Measurements from ENCODE around the gene SLC36A1. TPM values are rescaled to one million over a fixed set of nuclear protein-coding genes. Genes with fewer than 3 reads are reported as not detected.

SLC36A1 gene
- total RNA-seq (2014; rRNA removed; shearing (Covaris generic)) (6.7 and 11.6 TPM in 2 replicates), total RNA-seq (2022) (11.9 and 12.1 TPM in 2 replicates), Bru-seq, nascent RNA (percentile 61 among the genes with signal in this experiment), BruChase-seq, experiment 1, labeled RNA remaining after a 6-hour chase (percentile 56 among the genes with signal in this experiment), BruChase-seq, experiment 2, labeled RNA remaining after a 2-hour chase (percentile 67 among the genes with signal in this experiment)
- long read RNA-seq, full-length matches to known transcripts: 5 of 19 reads
- long read RNA-seq, partial matches to known transcripts: 1 of 19 reads
- long read RNA-seq, other reads (novel, unspliced or antisense): 13 of 19 reads

- Histone ChIP-seq H3K36me3 (ENCODE audit: insufficient read depth, low read length) (no peaks in the 10 kb centered on the region), H2AFZ (ENCODE audit: low read length) (peak within 1 kb of the TSS; percentile 75), H3K9me2 (ENCODE audit: insufficient read depth, low read length) (no peaks in the 10 kb centered on the region), H3K9me3 (ENCODE audit: low read length) (no peaks in the 10 kb centered on the region), H3K4me2 (ENCODE audit: low read length) (peak within 1 kb of the TSS; percentile 95), H3K79me2 (ENCODE audit: insufficient read depth, low read depth, low read length) (no peaks in the 10 kb centered on the region; the same call in 1 of the 2 replicates), H3K4me1 (ENCODE audit: insufficient read depth, low read length, poor library complexity, severe bottlenecking) (peaks cover 7% of the 10 kb centered on the region), H4K20me1 (ENCODE audit: insufficient read depth, low read length) (no peaks in the 10 kb centered on the region), H3K4me3 (ENCODE audit: low read depth, low read length, poor library complexity, severe bottlenecking) (peak within 1 kb of the TSS; percentile 86), H3K27ac (ENCODE audit: low read depth, low read length, poor library complexity, severe bottlenecking) (no peak within 1 kb of the TSS)
- BruUV-seq (replicated peaks): no TSS peak
- DNase-seq (ENCODE audit: low spot score): peak; percentile 96
- POLR2A ChIA-PET: interaction anchor here (1.0 to 3.0 kb wide), 3 partner anchors 10 to 204 kb away, joined by 3 to 16 read pairs (median 3); no protein-coding TSS in a partner anchor
- intact Hi-C loops (cut with micrococcal nuclease; ENCODE audit: unreplicated experiment): loop anchor here (1.0 to 2.0 kb wide), 4 partner anchors 53 to 295 kb away; no protein-coding TSS in a partner anchor
- TF ChIP-seq EZH2phosphoT487 (IDR thresholded peaks at IDR 0.05; ENCODE audit: borderline replicate concordance, low read depth, low read length) (no peak), CTCF (conservative IDR thresholded peaks at IDR 0.05; ENCODE audit: low read length) (peak; percentile 94)
- CTCF ChIA-PET (ENCODE audit: unreplicated experiment): interaction anchor here (1.0 to 1.2 kb wide), 2 partner anchors 14 to 205 kb away, joined by 3 to 6 read pairs; no protein-coding TSS in a partner anchor
These were observed at the start of gene SLC36A1 for GRCh38 chr5:151447174-151448037. SLC36A1 (plus strand) TSS chr5:151447603; CDS start chr5:151458793, 11,190 bp downstream.

- Histone ChIP-seq H3K9me3 (ENCODE audit: low read length) (no peaks in the 10 kb centered on the region), H3K4me3 (ENCODE audit: low read depth, low read length, poor library complexity, severe bottlenecking) (no peak overlapping the region), H3K4me1 (ENCODE audit: insufficient read depth, low read length, poor library complexity, severe bottlenecking) (no peaks in the 10 kb centered on the region), H3K36me3 (ENCODE audit: insufficient read depth, low read length) (no peaks in the 10 kb centered on the region), H4K20me1 (ENCODE audit: insufficient read depth, low read length) (no peaks in the 10 kb centered on the region), H3K4me2 (ENCODE audit: low read length) (no peak overlapping the region), H2AFZ (ENCODE audit: low read length) (no peak overlapping the region), H3K9me2 (ENCODE audit: insufficient read depth, low read length) (no peaks in the 10 kb centered on the region), H3K79me2 (ENCODE audit: insufficient read depth, low read depth, low read length) (no peaks in the 10 kb centered on the region), H3K27ac (ENCODE audit: low read depth, low read length, poor library complexity, severe bottlenecking) (no peak overlapping the region)
- ChIA-PET CTCF (ENCODE audit: unreplicated experiment) (no interaction called here), POLR2A (no interaction called here)
- TF ChIP-seq EZH2phosphoT487 (IDR thresholded peaks at IDR 0.05; ENCODE audit: borderline replicate concordance, low read depth, low read length) (no peak), CTCF (conservative IDR thresholded peaks at IDR 0.05; ENCODE audit: low read length) (no peak)
- no peak for DNase-seq (ENCODE audit: low spot score)
- BruUV-seq (replicated peaks): no TSS peak
- intact Hi-C loops (cut with micrococcal nuclease; ENCODE audit: unreplicated experiment): no loop called here
These were observed 41.9 kb upstream of the SLC36A1 start for GRCh38 chr5:151405334-151406160.
